GM18520 (cell line): ENCODE results near the gene ZIC5.

Experiments
- ATAC-seq: cut with Tn5 transposase; IDR thresholded peaks from one replicate; pipeline ENCODE4 v1.9.1; 2021; ENCODE audit not compliant: unreplicated experiment

ZIC5 gene

GRCh38 chr13:99971576-99972189, at the start of gene ZIC5:
TSS of gene ZIC5 (minus strand) at chr13:99971767. CDS start at chr13:99971603, 164 bp downstream.
- no peak for ATAC-seq

- no peak for ATAC-seq
Observed at GRCh38 chr13:100019780-100020356, 48.3 kb upstream of the ZIC5 start.

- no peak for ATAC-seq
Observed at GRCh38 chr13:100014621-100015020, 43.1 kb upstream of the ZIC5 start.

GRCh38 chr13:99998261-99998660, 26.7 kb upstream of the ZIC5 start:
- ATAC-seq, result no peak

GRCh38 chr13:99997702-99998214, 26.2 kb upstream of the ZIC5 start:
- no peak for ATAC-seq

- ATAC-seq, result no peak
Observed at GRCh38 chr13:99996381-99996973, 24.9 kb upstream of the ZIC5 start.

GRCh38 chr13:99995589-99996380, 24.2 kb upstream of the ZIC5 start:
- ATAC-seq, result no peak

GRCh38 chr13:99995104-99995588, 23.6 kb upstream of the ZIC5 start:
- no peak for ATAC-seq

GRCh38 chr13:99994638-99995020, 23.1 kb upstream of the ZIC5 start:
- ATAC-seq, result no peak

GRCh38 chr13:99993660-99994637, 22.4 kb upstream of the ZIC5 start:
- no peak for ATAC-seq

- no peak for ATAC-seq
Observed at GRCh38 chr13:99992949-99993351, 21.4 kb upstream of the ZIC5 start.

- ATAC-seq, result no peak
Observed at GRCh38 chr13:99991828-99992775, 20.5 kb upstream of the ZIC5 start.

- ATAC-seq, result no peak
Observed at GRCh38 chr13:99991013-99991827, 19.7 kb upstream of the ZIC5 start.

GRCh38 chr13:99990126-99990977, 18.8 kb upstream of the ZIC5 start:
- ATAC-seq, result no peak

GRCh38 chr13:99989276-99990125, 17.9 kb upstream of the ZIC5 start:
- no peak for ATAC-seq

GRCh38 chr13:99988529-99989275, 17.1 kb upstream of the ZIC5 start:
- ATAC-seq, result no peak
